NCI-H1417 (cell line): ENCODE results near the gene TMEM209.
"Not testable (repeated sequence)": the region's sequence is repeated elsewhere in the genome, so short reads cannot be mapped to it uniquely, and the experiment has no call there.

Experiments
- DNase-seq, 3 experiments: peaks; one replicate each; lab custom pipeline; 2025; lab: John Stamatoyannopoulos, UW

Gene TMEM209

DNA sequence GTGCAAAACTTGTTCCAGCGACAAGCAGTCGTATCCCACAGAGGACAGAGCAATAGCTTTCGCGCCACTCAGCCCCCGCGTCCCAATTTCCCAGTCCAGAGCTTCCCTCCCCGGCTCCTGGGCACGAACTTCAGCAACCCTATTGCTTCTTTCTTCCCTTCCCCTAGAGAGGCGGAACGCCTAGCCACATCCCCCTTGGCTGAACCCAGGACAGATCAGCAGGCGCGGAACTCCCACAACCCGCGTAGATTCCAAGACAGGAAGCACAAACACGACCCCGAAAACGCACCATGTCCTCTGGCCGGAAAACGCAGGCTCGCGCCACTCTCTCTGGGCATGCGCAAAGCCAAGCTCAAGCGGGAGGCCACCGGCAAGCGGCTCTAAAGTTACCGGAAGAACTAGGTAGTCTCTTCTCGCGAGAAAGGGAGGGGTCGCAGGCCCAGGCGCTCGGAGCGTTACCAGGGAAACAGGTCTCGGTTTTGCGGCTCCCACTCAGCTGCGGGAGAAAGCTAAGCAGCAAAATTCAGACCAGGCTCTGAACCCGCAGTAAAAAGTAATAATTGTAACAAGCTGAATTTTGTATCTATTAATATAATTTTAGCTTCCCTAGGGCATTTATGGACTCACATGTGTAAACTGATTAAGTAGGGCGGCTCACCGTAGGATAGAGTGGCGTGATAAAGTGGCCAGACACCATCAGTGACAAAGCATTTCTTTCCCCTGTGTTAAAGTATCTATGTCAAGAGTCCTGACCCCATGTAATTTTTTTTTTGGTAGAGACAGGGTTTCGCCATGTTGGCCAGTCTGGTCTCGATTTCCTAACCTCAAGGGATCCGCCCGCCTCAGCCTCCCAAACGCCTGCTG, at the start of gene TMEM209:
Gene TMEM209, minus strand, starts transcription at position 323 of the 864 bp plus-strand sequence. Its CDS starts 31 bp downstream, at position 292.
- peak; percentile 99 to 100 (median 99) for DNase-seq

DNA sequence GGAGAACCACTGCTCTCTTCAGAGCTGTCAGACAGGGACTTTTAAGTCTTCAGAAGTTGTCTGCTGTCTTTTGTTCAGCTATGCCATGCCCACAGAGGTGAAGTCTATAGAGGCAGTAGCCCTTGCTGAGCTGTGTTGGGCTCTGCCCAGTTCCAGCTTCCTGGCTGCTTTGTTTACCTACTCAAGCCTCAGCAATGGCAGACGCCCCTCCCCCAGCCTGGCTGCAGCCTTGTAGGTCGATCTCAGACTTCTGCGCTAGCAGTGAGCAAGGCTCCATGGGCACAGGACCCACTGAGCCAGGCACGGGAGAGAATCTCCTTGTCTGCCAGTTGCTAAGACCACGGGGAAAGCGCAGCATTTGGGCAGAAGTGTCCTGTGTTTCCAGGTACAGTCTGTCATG, 49.3 kb upstream of the TMEM209 start:
- DNase-seq, result peak in 1 of 3 experiments; percentile 15

DNA sequence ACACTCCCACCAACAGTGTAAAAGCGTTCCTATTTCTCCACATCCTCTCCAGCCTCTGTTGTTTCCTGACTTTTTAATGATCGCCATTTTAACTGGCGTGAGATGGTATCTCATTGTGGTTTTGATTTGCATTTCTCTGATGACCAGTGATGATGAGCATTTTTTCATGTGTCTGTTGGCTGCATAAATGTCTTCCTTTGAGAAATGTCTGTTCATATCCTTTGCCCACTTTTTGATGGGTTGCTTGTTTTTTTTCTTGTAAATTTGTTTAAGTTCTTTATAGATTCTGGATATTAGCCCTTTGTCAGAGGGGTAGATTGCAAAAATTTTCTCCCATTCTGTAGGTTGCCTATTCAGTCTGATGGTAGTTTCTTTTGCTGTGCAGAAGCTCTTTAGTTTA, 44.4 kb upstream of the TMEM209 start:
- DNase-seq, result not testable (repeated sequence)

DNA sequence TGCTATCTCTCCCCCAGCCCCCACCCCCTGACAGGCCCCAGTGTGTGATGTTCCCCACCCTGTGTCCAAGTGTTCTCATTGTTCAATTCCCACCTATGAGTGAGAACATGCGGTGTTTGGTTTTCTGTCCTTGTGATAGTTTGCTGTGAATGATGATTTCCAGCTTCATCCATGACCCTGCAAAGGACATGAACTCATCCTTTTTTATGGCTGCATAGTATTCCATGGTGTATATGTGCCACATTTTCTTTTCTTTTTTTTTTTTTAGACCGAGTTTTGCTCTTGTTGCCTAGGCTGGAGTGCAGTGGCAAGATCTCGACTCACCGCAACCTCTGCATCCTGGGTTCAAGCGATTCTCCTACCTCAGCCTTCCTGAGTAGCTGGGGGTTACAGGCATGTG, 43.6 kb upstream of the TMEM209 start:
- DNase-seq, result not testable (repeated sequence)

DNA sequence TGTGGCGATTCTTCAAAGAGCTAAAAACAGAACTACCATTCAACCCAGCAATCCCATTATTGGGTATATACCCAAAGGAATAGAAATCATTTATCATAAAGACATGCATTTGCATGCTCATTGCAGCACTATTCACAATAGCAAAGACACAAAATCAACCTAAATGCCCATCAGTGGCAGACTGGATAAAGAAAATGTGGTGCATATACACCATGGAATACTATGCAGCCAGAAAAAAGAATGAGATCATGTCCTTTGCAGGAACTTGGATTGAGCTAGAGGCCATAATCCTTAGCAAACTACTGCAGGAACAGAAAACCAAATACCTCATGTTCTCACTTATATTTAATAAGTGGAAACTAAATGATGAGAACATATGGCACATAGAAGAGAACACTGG, 41.3 kb upstream of the TMEM209 start:
- DNase-seq, result not testable (repeated sequence)

DNA sequence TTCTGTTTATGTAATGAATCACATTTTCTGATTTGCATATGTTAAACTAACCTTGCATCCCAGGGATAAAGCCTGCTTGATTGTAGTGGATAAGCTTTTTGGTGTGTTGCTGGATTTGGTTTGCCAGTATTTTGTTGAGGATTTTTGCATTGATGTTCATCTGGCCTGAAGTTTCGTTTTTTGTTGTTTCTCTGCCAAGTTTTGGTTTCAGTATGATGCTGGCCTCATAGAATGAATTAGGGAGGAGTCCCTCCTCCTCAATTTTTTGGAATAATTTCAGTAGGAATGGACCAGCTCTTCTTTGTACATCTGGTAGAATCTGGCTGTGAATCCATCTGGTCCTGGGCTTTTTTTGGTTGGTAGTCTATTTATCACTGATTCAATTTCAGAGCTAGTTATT, 38.3 kb upstream of the TMEM209 start:
- DNase-seq, result not testable (repeated sequence)

DNA sequence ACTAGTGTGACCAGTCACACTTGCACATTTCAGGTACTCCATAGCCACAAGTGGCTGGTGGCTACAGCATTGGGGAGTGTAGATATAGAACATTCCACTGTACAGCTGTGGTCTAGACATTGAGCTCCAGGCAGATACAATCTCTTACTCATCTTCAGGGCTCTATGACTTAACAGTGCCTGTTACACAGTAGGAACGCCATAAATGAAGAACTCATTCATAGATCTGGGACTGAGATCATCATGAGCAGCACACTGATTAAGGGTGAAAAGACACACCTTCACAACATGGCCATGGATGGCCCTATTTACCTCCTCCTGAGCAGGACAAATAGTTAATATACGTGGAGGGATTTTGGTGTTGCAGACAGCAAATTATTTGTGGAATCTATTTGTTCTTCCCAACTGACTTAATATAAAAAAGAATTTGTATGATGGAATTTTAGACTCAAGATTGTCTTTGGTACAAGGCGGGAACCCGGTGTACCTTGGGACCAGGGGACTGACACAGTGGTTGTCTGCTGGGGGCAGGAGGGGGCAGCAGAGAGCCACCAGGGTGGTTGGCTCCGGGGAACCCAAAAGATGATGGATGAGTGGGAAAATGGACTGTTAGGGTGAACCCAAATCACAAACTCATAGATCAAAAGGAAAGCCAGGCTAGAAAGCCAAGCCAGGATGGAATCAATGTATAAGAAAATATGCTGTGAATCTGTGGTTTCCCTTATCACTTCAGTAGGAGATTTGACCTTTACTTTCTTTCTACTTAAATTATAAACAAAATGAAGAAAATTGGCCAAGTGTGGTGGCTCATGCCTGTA, 37.2 kb upstream of the TMEM209 start:
- peak; percentile 59 to 82 (median 76) for DNase-seq

DNA sequence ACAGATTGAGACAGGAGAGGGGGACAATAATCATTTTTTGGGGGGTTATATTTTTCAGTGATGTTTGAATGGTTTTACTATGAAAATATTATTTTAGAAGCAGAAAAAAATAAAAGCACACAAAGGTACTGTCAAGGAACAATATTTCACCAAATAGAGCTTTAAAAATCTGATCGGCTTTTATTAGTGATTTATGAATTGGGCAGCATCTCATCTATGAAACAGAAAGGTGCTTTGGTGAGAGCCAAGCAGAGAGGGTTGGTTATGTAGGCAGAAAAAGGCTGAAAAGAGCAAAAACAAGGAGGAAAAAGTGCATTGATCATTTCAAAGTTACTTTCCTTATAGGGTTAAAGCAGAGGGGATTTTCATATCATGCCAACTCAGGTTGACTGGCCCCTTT, 35.0 kb upstream of the TMEM209 start:
- DNase-seq, result no peak

DNA sequence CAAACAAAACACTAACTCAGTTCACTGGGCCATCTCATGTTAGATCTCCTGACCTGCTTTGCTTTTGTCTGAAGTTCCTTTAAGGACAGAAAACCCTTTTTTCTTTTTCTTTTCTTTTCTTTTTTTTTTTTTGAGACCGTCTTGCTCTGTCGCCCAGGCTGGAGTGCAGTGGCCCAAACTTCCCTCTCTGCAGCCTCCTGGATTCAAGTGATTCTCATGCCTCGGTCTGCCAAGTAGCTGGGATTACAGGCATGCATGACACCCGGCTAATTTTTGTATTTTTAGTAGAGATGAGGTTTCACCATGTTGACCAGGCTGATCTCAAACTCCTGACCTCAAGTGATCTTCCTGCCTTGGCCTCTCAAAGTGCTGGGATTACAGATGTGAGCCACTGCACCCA, 31.2 kb upstream of the TMEM209 start:
- DNase-seq, result not testable (repeated sequence)

DNA sequence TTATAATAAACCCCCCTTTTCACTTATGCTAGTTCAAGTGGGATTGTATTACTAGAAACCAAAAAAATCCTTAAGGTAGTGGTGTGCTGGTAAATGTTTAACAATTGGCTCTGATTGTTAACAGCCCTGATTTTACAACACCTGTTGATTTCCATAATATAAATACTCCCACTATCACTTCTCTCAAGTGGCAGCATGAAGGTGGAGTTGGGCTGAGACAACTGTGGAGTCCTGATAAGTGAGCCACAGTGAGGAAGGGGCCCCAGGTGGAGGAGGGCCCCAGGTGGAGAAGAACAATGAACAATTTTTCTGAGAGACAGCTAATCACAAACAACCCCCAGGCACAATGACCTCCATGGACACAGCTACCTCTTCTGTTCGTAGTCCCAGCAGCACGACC, 28.9 kb upstream of the TMEM209 start:
- DNase-seq, result no peak

DNA sequence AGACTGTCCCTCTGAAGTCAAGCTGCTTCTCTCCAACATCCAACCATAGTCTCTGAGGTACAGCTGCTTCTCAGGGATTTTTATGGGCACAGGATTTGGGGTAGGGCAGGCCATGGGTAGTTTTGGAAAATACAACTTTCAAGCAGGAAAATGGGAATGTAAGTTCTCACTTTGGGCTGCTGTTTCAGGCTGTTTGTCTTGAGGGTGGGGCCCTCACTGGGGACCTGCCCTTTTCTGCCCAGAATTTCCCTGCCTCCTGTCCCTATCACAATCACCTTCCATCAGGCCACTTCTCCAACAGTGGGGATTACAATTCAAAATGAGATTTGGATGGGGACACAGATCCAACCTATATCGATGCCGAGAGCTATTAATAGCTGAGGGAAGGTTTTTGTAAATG, 27.0 kb upstream of the TMEM209 start:
- no peak for DNase-seq

DNA sequence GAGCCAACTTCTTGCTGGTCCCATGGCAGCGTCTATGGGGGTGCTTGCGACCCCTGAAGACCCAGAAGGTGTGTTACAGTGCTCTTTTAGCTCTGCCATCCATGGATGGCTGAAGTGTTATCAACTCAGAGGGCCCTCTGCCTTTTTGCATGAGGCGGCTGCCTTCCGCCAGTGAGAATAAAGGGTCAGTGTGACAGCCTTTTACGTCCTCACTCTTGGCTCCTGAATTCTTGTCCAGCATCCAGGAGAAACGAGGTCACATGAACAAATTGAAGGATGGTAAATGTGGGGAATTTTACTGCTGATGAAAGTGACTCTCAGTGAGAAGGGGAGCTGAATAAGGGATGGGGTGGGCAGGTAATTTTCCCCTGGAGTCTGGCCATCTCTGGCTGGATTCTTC, 26.6 kb upstream of the TMEM209 start:
- no peak for DNase-seq

DNA sequence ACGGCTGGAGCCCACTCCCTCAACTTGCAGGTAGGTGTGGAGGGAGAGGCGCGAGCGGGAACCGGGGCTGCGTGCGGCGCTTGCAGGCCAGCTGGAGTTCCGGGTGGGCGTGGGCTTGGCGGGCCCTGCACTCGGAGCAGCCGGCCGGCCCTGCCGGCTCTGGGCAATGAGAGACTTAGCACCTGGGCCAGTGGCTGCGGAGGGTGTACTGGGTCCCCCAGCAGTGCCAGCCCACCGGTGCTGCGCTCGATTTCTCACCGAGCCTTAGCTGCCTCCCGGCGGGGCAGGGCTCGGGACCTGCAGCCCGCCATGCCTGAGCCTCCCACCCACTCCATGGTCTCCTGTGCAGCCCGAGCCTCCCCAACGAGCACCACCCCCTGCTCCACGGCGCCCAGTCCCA, 24.8 kb upstream of the TMEM209 start:
- not testable (repeated sequence) for DNase-seq

DNA sequence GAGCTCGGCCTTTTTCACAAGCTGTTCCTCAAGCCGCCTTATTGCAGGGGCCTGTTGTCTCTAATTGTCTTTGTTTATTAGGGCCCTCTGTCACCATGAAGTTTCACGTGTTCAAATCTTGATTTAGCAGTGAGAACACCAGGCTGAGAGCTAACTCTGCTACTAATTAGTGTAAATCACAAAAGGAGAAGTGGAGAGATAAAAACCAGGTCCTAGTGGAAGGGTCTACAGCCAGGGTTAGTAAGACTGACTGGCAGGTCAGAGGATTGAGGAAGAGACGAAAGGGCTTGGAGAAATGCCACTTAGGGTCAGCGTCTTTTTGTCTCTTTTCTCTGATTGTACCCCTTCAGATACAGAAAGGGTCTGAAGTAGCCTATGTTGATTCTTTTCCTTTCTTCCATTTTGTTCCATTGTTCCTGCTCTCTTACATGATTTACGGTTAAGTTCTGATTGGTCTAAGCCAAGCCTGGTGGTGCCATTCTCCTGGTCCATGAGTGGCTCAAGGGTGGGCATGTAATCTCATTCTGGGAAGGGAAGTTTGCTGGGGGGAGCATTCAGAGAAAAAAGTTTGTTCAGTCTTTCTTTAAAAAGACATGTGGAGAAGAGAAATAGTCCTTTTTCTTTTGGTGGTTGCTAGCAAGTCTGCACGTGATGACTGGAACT, 23.8 kb upstream of the TMEM209 start:
- no peak for DNase-seq

DNA sequence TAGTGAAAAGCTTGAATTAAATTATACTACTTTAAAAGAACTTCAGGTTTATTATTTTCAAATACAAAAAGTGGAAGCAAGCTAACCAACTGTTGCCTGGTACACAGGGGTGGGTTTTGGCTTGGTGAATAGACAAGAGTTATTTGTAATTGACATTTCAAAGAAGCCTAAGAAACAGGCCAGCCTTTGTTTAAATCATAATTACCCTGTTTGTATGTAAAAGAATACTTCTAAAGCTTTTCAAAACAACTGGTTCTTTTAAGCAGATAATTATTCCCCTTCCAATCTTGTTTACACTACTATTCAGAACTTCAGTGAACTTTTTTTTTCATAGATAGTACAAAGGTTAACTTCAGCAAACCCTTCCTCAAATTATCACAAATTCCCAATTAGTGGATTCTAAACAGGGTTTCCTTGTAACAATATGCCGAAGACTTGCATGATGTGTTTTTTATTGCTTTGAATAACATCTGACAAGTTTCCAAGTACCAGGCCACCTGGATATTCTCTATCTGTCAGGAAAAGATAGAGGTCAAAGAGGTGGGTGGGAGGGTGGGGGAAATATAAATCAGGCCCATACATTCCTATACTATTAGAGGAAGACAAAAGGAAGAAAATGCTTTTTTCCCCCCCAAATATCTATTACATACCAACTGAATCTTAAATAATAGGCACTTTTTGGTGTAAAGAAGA, 22.8 kb upstream of the TMEM209 start:
- DNase-seq, result peak in 1 of 3 experiments; percentile 61

DNA sequence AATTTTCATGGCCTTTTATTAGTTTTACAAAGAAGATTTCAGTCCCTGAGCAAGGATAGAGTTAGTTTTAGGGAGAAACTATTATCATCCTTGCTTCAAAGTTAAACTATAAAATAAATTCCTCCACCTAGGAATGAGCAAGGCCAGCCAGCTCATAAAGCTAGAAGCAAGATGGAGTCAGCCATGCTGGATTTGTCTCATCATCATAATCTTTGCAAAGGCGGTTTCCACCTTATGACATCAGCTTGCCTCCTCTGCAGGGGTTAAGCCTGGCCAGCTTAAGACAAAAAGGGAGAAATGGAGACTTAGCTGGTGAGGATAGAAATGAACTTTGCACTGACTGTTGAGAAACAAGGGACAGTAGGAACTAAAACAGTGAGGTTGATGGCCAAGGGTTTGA, 21.1 kb upstream of the TMEM209 start:
- DNase-seq, result no peak

DNA sequence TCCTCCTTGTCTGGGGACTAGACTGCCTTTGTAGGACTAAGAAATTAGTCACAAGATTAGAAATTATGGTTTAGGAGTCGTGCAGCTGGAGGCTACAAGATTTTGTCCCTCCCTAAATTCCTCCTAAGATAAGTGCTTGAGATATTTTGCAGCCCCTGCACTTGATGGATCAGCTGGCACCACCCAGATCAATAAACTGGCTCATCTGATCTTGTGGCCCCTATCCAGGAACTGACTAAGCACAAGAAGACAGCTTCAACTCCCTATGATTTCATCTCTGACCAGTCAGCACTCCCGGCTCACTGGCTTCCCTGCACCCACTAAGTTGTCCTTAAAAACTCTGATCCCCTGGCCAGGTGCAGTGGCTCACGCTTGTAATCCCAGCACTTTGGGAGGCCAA, 19.7 kb upstream of the TMEM209 start:
- not testable (repeated sequence) for DNase-seq

DNA sequence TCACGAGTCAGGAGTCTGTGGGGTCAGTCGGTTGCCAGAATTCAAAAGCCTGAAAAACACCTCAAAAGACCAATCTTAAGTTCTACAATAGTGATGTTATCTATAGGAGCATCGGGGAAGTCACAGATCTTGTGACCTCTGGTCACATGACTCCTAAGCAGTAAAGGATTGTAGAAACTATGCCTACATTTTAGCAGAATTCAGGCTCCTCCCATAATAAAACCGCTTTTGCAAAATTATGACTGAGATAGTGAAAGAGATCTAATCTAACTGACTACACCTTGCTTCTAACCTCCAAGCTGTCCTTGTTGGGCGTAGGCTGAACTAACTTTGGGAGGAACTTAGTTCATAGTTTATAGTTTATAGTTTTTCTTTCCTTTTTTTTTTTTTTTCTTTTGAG, 19.0 kb upstream of the TMEM209 start:
- no peak for DNase-seq

DNA sequence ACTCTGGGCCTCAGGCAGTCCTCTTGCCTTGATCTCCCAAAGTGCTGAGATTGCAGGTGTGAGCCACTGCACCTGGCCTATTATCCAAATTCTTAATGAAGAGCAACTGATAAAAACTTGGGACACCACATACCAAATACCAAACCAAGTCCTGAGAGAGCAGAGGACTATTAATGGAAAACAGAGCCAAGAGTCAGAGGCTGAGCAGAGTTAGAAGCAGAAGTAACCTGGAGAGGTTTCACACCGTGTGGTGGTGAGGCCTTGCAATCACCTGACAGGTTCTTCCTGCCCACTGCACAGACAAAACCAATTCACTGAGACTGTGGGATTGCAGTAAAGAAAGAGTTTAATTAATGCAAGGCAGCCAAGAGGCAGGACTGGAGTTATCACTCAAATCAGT, 18.4 kb upstream of the TMEM209 start:
- DNase-seq, result no peak

DNA sequence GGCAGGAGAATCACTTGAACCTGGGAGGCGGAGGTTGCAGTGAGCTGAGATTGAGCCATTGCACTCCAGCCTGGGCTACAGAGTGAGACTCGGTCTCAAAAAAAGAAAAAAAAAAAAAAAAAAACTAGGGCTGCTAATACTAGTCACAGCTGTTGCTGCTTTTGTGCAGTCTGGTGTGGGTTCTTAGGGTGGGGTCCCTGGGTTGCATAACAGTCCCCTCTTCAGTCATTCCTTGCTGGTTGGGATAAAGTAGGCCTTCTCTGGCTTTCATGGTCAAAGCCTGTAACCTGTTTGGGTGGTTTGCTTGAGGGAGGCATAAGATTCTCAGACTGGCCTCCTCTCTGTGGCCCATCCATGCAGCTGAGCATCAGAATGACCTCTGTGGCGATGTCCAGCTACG, 16.5 kb upstream of the TMEM209 start:
- no peak for DNase-seq

DNA sequence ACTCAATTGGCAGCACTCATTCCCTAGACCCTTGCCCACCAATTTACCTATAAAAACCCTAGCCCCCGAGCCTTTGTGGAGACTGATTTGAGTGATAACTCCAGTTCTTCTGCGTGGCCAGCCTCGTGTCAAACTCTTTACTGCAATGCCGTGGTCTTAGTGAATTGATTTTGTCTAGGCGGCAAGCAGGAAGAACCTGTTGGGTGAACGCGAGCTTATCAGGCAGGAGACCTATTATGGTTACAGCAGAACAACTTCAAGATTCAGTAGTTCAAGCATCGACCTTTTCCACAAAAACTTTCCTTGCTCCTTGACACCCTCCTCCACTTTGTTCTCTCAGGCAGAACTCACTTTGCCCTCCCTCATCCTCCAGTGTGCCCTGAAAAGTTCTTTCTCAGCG, 14.7 kb upstream of the TMEM209 start:
- DNase-seq, result no peak
